CMK (cell line): ENCODE measurements around the gene SGCD.

Source experiments
- DNase-seq: peaks from one replicate; pipeline ENCODE4 v3.0.0-alpha.2; 2010; ENCODE audit warnings: low read depth

Gene SGCD

DNA sequence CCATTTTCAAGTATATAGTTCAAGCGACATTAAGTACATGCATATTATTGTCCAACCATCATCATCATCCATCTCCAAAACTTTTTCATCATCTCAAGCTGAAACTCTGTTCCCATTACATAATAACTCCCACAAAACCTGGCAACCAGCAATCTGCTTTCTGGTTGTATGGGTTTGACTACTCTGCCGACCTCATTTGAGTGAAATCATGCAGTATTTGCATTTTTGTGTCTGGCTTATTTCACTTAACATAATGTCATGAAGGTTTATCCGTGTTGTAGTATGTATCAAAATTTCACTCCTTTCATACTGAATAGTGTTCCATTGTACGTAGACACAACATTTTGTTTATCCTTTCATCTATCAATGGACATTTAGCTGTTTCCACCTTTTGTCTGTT lies 74.8 kb downstream of the SGCD start:
- no peak for DNase-seq

GRCh38 chr5:156402387-156402921 lies 75.5 kb downstream of the SGCD start:
- DNase-seq = no peak

GRCh38 chr5:156405988-156406387 lies 79.0 kb downstream of the SGCD start:
- DNase-seq = no peak

DNA sequence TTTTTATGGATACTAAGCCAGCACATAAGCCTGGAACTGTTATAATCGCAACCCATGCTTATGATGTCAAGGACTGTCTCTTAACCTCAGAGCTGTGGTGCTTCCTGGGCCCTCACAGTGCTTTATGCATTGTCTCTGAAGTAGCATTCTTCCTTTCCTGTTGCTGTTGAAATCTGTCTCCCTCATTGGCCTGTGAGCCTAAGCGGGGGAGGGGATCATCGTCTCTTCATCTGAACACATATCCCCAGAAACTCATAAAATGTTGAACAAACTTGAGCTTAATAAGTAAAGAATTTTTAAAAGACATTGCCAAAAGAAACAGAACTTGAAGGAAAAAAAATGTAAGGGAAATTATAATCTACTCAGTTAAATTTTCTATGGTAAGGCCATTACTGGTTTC lies 80.3 kb downstream of the SGCD start:
- DNase-seq = no peak

- no peak for DNase-seq
These were observed 82.9 kb downstream of the SGCD start for GRCh38 chr5:156409834-156410233.

DNA sequence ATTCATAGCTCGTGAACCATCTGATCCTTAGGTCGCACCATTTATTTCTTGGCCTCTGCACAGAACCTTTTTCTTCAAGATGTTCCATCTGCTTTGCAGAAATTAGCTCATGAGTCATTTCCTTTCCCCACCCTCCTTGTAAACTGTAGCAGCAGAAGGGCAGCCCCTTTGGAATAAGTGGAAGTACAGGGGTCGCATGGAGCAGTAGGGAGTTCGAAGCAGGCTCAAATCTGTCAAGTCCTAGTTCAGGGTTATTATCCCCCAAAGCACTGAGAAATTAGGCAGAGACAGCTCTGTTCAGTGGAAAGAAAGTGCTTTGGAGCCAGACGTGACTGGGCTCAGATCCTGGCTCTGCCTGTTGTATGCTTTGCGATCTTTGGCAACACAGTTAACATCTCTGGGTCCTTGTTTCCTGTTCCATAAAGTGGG lies 84.2 kb downstream of the SGCD start:
- no peak for DNase-seq

GRCh38 chr5:156411957-156412356 lies 85.0 kb downstream of the SGCD start:
- no peak for DNase-seq

GRCh38 chr5:156414391-156414790 lies 87.4 kb downstream of the SGCD start:
- DNase-seq = no peak

GRCh38 chr5:156419661-156420060 lies 92.7 kb downstream of the SGCD start:
- DNase-seq = no peak

GRCh38 chr5:156420665-156421064 lies 93.7 kb downstream of the SGCD start:
- no peak for DNase-seq

DNA sequence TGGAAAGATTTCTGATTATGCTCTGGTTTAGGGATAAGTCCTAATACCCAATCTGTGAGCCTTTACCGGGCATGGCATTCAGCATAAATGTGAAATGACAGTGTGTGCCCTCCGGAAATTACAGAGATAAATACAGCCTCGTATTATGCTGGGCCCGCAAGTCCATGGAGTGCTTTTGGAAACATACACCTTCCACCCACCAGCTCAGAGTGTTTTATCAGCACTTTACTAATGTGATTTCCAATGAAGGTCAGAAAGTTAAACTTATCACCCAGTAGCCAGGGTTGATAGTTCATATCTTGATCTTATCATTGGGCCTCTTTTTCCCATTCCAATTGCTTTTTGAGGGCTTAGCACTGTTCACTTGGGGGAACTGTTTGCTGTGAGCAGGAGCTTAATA lies 94.8 kb downstream of the SGCD start:
- no peak for DNase-seq

- DNase-seq = no peak
These were observed 96.6 kb downstream of the SGCD start for GRCh38 chr5:156423597-156423996.

GRCh38 chr5:156427315-156427714 lies 100.4 kb downstream of the SGCD start:
- no peak for DNase-seq

- no peak for DNase-seq
These were observed 105.2 kb downstream of the SGCD start for GRCh38 chr5:156431956-156432829.

DNA sequence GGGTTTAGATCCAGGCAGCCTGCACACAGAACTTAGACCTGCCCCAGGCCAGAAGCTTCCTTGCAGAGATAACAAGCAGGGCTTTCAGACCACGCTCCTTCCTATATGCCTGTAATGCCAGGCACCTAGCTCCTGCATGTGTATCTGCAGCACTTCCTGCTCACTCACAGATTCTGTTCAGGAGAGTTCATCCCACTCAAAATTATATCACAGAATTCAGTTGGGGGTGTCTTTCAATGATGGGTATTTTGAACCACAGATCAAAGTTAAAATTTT lies 105.8 kb downstream of the SGCD start:
- no peak for DNase-seq

DNA sequence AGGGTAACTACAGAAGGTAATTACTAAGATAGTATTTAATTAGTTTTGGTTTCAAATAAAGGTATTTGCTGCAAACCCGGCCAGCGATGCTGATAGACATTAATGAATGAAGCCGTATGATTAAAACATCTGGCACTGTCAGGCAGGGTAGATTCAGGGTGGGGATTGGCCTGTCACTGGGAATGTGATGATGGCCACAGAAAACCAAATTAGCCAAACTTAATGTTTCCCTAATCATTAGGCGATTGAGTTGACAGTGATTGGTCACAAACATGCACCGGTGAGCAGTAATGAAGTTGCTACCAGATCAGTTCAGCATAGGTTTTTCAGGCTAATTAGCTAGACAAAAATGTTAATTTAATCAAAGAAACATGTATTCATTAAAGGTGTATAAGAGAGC lies 107.5 kb downstream of the SGCD start:
- no peak for DNase-seq

DNA sequence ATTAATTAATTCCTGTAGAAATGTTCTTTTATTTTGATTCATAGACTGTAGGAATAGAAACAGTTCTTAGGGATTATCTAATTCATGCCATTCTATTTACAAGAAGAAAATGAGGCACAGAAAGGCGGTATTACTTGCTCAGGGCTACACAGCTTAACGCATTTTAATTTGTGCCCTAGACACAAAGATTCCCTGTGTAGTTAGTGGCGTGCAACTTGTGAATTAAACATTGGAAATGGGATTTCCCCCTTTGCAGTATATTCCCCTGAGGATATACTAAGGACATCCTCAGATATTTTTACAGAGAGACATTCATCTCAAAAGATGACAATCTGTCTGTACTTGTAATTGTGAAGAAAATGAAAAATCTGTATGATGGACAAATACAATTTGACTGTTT lies 108.1 kb downstream of the SGCD start:
- DNase-seq = no peak

DNA sequence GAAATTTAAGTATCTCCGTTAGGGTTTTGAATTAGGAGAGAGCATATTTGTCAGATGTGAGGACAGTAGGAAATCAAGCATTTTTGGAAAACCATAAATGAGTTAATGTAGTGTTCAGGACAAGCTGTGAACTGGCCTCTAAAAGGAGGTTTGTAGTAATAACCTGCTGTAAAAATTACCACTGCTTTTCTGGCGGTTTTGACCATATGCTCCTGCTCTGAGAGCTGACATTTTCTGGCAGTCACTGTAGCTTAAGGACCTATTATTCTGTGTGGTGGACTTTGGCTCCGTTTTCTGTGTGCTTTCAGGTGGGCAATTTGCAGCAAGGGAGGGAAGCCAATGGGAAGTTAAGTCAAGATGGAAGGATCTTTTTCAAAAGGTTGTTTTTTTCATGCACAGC lies 111.1 kb downstream of the SGCD start:
- DNase-seq = no peak

DNA sequence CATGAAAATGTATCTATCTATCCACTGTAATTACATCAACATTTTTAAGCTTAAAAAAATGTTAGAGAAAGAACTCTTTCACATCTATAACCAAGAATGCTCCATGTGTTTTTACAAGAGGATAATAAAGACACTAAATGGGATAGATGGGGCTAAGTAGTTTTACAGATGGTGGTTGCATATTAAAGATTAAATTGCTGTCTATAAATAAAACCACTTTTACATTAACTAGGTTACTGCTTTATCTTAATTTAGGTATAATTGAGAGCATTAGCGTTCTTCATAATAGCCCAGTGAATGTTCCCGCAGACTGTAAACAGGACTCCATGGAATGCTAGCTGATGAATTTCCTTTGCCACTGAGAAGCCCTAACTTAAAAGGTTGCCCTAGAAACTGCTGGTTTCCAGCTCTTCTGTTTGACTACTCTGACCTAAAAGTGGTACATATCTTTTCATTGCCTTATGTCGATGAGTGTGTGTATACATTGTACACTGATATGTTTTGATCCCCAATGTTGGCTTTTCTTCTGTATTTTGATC lies 117.9 kb downstream of the SGCD start:
- DNase-seq = no peak

- no peak for DNase-seq
These were observed 119.6 kb downstream of the SGCD start for GRCh38 chr5:156446526-156446925.

- no peak for DNase-seq
These were observed 123.8 kb downstream of the SGCD start for GRCh38 chr5:156450778-156451177.

GRCh38 chr5:156451505-156451904 lies 124.5 kb downstream of the SGCD start:
- DNase-seq = no peak

GRCh38 chr5:156456857-156457256 lies 129.9 kb downstream of the SGCD start:
- DNase-seq = no peak
